Karpas-422 (cell line): Measurements from ENCODE around the gene SUGT1. TPM values are rescaled to one million over a fixed set of nuclear protein-coding genes. Genes with fewer than 3 reads are reported as not detected.
A peak's percentile ranks its signal among the peaks of the same experiment; 100 is the strongest.

Experiments
- DNase-seq: peaks from one replicate; pipeline ENCODE4 v3.0.0-alpha.2; 2015
- H2AFZ ChIP-seq: fragments of 200-600 bp; sonication (generic); 2 replicates; pipeline ENCODE4 v1.6.1; 2014; ENCODE audit warnings: antibody characterized with exemption, low read length, mixed read lengths
- H3K27ac ChIP-seq: fragments of 200-600 bp; sonication (generic); 2 replicates; pipeline ENCODE4 v1.5.1; 2014; ENCODE audit warnings: mild to moderate bottlenecking, low read length, moderate library complexity
- H3K27me3 ChIP-seq: fragments of 200-600 bp; sonication (generic); 2 replicates; pipeline ENCODE4 v1.6.1; 2014; ENCODE audit warnings: low read length, mixed read lengths
- H3K36me3 ChIP-seq: fragments of 200-600 bp; sonication (generic); 2 replicates; pipeline ENCODE4 v1.6.1; 2014; ENCODE audit warnings: low read length, mixed read lengths; ENCODE audit not compliant: insufficient read depth
- H3K4me1 ChIP-seq: fragments of 200-600 bp; sonication (generic); 2 replicates; pipeline ENCODE4 v1.6.1; 2014; ENCODE audit warnings: mild to moderate bottlenecking, low read length, mixed read lengths
- H3K4me2 ChIP-seq: fragments of 200-600 bp; sonication (generic); 2 replicates; pipeline ENCODE4 v1.6.1; 2014; ENCODE audit warnings: low read length, low read depth, mild to moderate bottlenecking; ENCODE audit not compliant: poor library complexity, severe bottlenecking
- H3K4me3 ChIP-seq: fragments of 200-600 bp; sonication (generic); 2 replicates; pipeline ENCODE4 v1.5.1; 2014; ENCODE audit warnings: mild to moderate bottlenecking, antibody characterized with exemption, low read length, mixed read lengths
- H3K79me2 ChIP-seq: fragments of 200-600 bp; sonication (generic); 2 replicates; pipeline ENCODE4 v1.6.1; 2014; ENCODE audit warnings: mild to moderate bottlenecking, low read length, mixed read lengths
- H3K9ac ChIP-seq: fragments of 200-600 bp; sonication (generic); 2 replicates; pipeline ENCODE4 v1.6.0; 2014; ENCODE audit warnings: low read length
- H3K9me2 ChIP-seq: fragments of 200-600 bp; sonication (generic), shearing (Covaris generic); replicated peaks from 2 replicates; pipeline ENCODE4 v1.6.0; 2014; ENCODE audit warnings: mild to moderate bottlenecking, low read length, moderate library complexity; ENCODE audit not compliant: insufficient read depth
- H3K9me3 ChIP-seq: fragments of 300-700, 200-600 bp; sonication (generic); 2 replicates; pipeline ENCODE4 v1.6.1; 2014; ENCODE audit warnings: low read length, mixed read lengths
- H4K20me1 ChIP-seq: fragments of 200-600 bp; sonication (generic); 2 replicates; pipeline ENCODE4 v1.6.1; 2014; ENCODE audit warnings: mild to moderate bottlenecking, antibody characterized with exemption, low read length, low read depth; ENCODE audit not compliant: insufficient read depth
- total RNA-seq: library from RNA; depleted of rRNA; stranded (reverse); fragments of >200 nt; shearing (Covaris generic); gene quantifications from 2 replicates; pipeline ENCODE4 v1.2.3, GENCODE V29; 2014; ENCODE audit warnings: low replicate concordance

SUGT1 gene
- total RNA-seq, 1 experiment from 2014 or later: 44.0 TPM

GRCh38 chr13:52726258-52726657, 73.6 kb downstream of the SUGT1 start:
- Histone ChIP-seq H3K9me2 (no peaks in the 10 kb centered on the region), H3K4me1 (peaks cover 10% of the 10 kb centered on the region), H4K20me1 (no peaks in the 10 kb centered on the region), H3K79me2 (no peaks in the 10 kb centered on the region), H3K27me3 (no peaks in the 10 kb centered on the region), H3K9me3 (no peaks in the 10 kb centered on the region), H3K4me2 (no peak overlapping the region), H2AFZ (no peak overlapping the region), H3K36me3 (no peaks in the 10 kb centered on the region), H3K9ac (no peak overlapping the region), H3K27ac (no peak overlapping the region), H3K4me3 (no peak overlapping the region)
- DNase-seq: no peak

DNA sequence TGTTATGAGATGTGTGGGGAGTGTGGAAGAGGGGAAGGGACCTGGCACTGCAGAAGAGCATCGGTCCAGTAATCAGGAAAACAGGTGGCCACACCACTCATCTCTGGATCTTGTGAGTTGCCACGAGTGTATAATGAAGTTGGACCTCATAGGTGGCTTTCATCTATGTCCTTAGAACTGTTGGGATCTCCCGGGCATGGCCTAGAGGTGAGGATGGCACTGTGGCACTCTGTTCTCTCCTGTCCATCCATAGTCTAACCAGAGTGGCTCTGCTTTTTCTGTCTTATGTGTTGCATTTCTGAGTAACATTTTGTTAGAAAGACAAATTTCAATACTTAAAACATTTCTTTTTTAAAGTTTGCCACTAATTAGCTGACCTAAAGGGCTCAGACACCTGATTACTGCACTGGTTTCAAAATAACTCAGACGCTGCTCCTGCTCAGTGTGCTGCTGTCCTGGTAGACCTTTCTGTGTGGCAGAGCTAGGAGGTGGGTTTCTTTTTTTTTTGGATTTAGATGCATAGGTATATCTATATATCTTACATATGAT, 81.5 kb downstream of the SUGT1 start:
- no peaks in the 10 kb centered on the region for H3K79me2 ChIP-seq
- H3K4me3 ChIP-seq: no peak overlapping the region
- H3K4me2 ChIP-seq: no peak overlapping the region
- no peaks in the 10 kb centered on the region for H4K20me1 ChIP-seq
- peaks cover 20% of the 10 kb centered on the region for H3K4me1 ChIP-seq
- H2AFZ ChIP-seq: no peak overlapping the region
- no peak for DNase-seq
- H3K36me3 ChIP-seq: no peaks in the 10 kb centered on the region
- H3K9me3 ChIP-seq: no peaks in the 10 kb centered on the region
- no peak overlapping the region for H3K9ac ChIP-seq
- H3K9me2 ChIP-seq: no peaks in the 10 kb centered on the region
- H3K27ac ChIP-seq: no peak overlapping the region
- H3K27me3 ChIP-seq: no peaks in the 10 kb centered on the region

- no peak for DNase-seq
- Histone ChIP-seq H3K27ac (no peak overlapping the region), H3K9me2 (no peaks in the 10 kb centered on the region), H3K9ac (no peak overlapping the region), H3K9me3 (no peaks in the 10 kb centered on the region), H4K20me1 (no peaks in the 10 kb centered on the region), H3K4me2 (no peak overlapping the region), H3K79me2 (no peaks in the 10 kb centered on the region), H3K36me3 (no peaks in the 10 kb centered on the region), H3K27me3 (no peaks in the 10 kb centered on the region), H2AFZ (no peak overlapping the region), H3K4me3 (no peak overlapping the region), H3K4me1 (peaks cover 17% of the 10 kb centered on the region)
These were observed 84.3 kb downstream of the SUGT1 start for GRCh38 chr13:52736891-52737290.

DNA sequence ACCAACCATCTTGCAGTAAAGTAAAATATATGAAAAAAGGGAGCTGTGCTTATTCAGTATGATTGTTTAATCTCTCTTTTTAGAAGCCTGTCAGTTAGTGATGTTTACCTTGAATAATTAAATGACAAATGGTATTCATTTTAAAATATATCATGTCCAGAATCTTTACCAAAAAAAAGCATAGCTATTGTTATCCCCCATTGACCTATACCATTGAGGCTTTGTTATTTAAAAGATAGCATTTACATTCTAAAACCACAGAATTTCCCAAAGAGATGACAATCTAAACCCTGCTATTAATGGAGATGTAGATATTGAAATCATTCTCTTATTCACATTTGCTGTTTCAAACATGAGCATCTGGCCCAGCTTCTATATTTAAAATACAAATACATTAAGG, 84.8 kb downstream of the SUGT1 start:
- H3K27ac ChIP-seq: no peak overlapping the region
- H3K79me2 ChIP-seq: no peaks in the 10 kb centered on the region
- no peak overlapping the region for H2AFZ ChIP-seq
- H4K20me1 ChIP-seq: no peaks in the 10 kb centered on the region
- no peaks in the 10 kb centered on the region for H3K9me3 ChIP-seq
- H3K9me2 ChIP-seq: no peaks in the 10 kb centered on the region
- H3K4me1 ChIP-seq: peaks cover 17% of the 10 kb centered on the region
- DNase-seq: no peak
- H3K9ac ChIP-seq: no peak overlapping the region
- no peaks in the 10 kb centered on the region for H3K27me3 ChIP-seq
- H3K4me3 ChIP-seq: peak overlapping the region; percentile 7; the same call in 1 of the 2 replicates
- peak overlapping the region; percentile 16 for H3K4me2 ChIP-seq
- no peaks in the 10 kb centered on the region for H3K36me3 ChIP-seq

DNA sequence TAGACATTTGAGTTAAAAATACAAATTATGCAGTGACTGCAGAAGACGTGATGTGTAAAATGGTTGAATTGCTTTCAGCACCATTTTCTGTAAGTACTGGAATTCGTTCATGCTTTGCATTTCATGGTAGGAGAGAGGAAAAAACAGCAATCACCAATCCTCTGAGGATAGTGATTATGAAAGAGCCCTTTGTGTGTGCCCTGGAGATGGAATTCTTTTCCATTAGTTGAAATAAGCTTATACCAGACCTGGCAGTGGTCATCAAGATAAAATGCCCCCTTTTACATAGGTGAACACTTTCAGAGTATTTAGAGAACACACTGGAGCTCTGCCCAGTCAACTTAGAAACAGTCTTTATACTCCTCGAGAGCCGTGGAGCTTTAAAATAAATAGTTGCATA, 85.3 kb downstream of the SUGT1 start:
- Histone ChIP-seq H3K9me3 (no peaks in the 10 kb centered on the region), H3K4me2 (peak overlapping the region; percentile 16), H3K27ac (no peak overlapping the region), H3K36me3 (no peaks in the 10 kb centered on the region), H3K79me2 (no peaks in the 10 kb centered on the region), H4K20me1 (no peaks in the 10 kb centered on the region), H3K9me2 (no peaks in the 10 kb centered on the region), H3K4me1 (peaks cover 17% of the 10 kb centered on the region), H3K9ac (no peak overlapping the region), H3K27me3 (no peaks in the 10 kb centered on the region), H2AFZ (no peak overlapping the region), H3K4me3 (peak overlapping the region; percentile 7; the same call in 1 of the 2 replicates)
- DNase-seq: no peak

GRCh38 chr13:52738719-52739467, 86.3 kb downstream of the SUGT1 start:
- Histone ChIP-seq H3K4me2 (no peak overlapping the region), H3K36me3 (no peaks in the 10 kb centered on the region), H4K20me1 (no peaks in the 10 kb centered on the region), H3K9ac (no peak overlapping the region), H2AFZ (no peak overlapping the region), H3K27me3 (no peaks in the 10 kb centered on the region), H3K79me2 (no peaks in the 10 kb centered on the region), H3K4me3 (no peak overlapping the region), H3K4me1 (peaks cover 17% of the 10 kb centered on the region), H3K27ac (no peak overlapping the region), H3K9me3 (no peaks in the 10 kb centered on the region), H3K9me2 (no peaks in the 10 kb centered on the region)
- no peak for DNase-seq

DNA sequence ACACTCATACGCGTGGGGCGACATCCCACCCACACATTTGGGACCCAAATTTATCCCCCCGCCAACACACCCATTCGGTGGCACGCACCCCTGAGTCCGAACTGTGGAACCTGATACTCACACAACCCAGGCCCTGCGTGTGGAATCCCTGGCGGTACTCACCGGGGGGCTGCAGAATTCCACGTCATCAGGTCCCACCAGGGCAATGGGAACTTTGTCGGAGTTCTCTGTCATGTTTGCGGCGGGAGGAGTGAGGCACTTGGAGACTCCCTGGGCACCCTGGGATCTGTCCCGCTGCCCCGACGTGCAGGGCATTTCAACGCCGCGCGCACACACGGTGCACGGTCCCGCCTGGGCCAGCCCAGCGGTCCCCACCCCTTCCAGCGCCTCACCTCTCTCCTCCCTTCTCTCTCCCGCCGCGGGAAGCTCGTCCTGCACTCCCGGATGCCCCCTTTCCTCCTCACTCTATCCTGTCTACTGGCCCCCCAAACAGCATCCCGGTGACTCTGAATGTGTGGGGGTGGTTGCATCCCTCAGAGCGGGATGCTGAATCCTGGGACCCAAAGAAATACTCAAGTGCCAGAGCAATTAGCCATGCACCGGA, 86.9 kb downstream of the SUGT1 start, which contains the start of gene CNMD:
CNMD (minus strand) TSS at position 353 of the 604 bp plus-strand sequence; CDS start at position 234, 119 bp downstream.
- Histone ChIP-seq H3K9me2 (no peaks in the 10 kb centered on the region), H3K27ac (no peak within 1 kb of the TSS), H3K9me3 (no peaks in the 10 kb centered on the region), H3K27me3 (no peaks in the 10 kb centered on the region), H3K79me2 (no peaks in the 10 kb centered on the region), H3K4me1 (peaks cover 17% of the 10 kb centered on the region), H2AFZ (no peak within 1 kb of the TSS), H3K9ac (no peak within 1 kb of the TSS), H3K4me2 (no peak within 1 kb of the TSS), H3K4me3 (no peak within 1 kb of the TSS), H4K20me1 (no peaks in the 10 kb centered on the region), H3K36me3 (no peaks in the 10 kb centered on the region)
- no peak for DNase-seq

DNA sequence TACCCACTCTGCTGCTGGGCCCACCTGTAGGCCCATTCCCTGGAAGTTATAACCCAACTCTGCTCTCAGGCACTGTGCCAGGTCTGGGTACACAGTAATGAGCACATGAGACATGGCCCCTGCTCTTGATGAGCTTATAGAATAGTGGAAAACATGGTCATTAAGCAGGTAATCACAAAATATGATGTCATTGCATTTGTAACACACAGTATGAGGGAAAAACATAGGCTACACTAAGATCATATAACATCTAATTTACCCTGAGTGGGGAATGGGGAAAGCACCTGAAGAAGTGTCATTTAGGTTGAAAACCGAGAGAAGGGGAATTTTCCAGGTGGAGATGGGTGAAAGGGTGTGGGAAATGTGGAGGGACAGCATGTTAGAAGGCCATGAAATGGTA, 90.9 kb downstream of the SUGT1 start:
- Histone ChIP-seq H2AFZ (no peak overlapping the region), H3K27ac (no peak overlapping the region), H3K9me2 (no peaks in the 10 kb centered on the region), H3K4me1 (no peaks in the 10 kb centered on the region; the same call in 1 of the 2 replicates), H3K4me3 (no peak overlapping the region), H3K9me3 (no peaks in the 10 kb centered on the region), H3K79me2 (no peaks in the 10 kb centered on the region), H3K27me3 (no peaks in the 10 kb centered on the region), H3K4me2 (no peak overlapping the region), H4K20me1 (no peaks in the 10 kb centered on the region), H3K36me3 (no peaks in the 10 kb centered on the region), H3K9ac (no peak overlapping the region)
- no peak for DNase-seq
